HG03378 (cell line): ENCODE data around the gene PCDHA11.
"Not testable (repeated sequence)": the region's sequence is repeated elsewhere in the genome, so short reads cannot be mapped to it uniquely, and the experiment has no call there.

Experiments
- ATAC-seq: cut with Tn5 transposase; IDR thresholded peaks from one replicate; pipeline ENCODE4 v1.9.1; 2021; ENCODE audit warnings: mild to moderate bottlenecking, moderate library complexity; ENCODE audit not compliant: unreplicated experiment

Gene PCDHA11

GRCh38 chr5:140868721-140869554, at the start of gene PCDHA11:
Gene PCDHA11 (plus strand): TSS chr5:140868957. CDS start chr5:140869104, 147 bp downstream.
- ATAC-seq, result no peak

DNA sequence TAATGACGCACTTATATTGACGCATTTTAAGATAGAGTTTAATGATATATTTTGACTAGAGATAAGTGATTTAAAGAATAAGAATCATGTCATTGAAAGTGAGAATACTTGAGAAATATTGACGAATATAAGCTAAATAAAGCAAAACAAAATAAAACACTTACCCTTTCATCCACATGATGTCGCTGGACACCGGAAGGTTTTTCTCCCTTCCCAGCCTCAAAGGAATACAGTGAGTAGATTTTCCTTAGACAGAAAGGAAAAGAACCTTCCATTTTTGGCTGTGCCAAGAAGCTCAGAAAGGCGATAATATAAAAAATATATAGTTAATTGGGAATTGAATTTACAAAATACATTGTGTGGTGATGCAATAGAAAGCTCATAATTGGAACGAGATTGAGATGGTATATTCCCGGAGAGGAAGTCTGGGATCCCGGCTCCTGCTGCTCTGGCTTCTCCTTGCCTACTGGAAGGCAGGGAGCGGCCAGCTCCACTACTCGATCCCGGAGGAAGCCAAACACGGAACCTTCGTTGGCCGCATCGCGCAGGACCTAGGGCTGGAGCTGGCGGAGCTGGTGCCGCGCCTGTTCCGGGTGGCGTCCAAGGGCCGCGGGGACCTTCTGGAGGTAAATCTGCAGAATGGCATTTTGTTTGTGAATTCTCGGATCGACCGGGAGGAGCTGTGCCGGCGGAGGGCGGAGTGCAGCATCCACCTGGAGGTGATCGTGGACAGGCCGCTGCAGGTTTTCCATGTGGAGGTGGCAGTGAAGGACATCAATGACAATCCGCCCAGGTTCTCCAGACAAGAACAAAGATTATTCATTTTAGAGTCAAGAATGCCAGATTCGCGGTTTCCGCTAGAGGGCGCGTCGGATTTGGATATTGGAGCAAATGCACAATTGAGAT, 47.1 kb upstream of the PCDHA11 start, which contains the start of gene PCDHA5:
TSS of gene PCDHA5 (plus strand) at position 239 of the 906 bp plus-strand sequence.
- no peak for ATAC-seq

DNA sequence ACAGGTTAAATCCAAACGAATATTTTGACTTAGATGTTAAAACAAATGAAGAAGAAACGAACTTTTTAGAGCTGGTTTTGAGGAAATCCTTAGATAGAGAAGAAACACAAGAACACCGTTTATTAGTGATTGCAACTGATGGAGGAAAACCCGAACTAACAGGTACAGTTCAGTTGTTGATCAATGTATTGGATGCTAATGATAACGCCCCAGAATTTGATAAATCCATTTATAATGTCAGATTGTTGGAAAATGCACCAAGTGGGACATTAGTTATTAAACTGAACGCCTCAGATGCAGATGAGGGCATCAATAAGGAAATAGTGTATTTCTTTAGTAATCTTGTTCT, 46.5 kb upstream of the PCDHA11 start:
- no peak for ATAC-seq

- ATAC-seq, result not testable (repeated sequence)
Observed at GRCh38 chr5:140822969-140823368, 45.8 kb upstream of the PCDHA11 start.

GRCh38 chr5:140823475-140823874, 45.3 kb upstream of the PCDHA11 start:
- ATAC-seq, result no peak

- ATAC-seq, result no peak
Observed at GRCh38 chr5:140827704-140828361, 40.9 kb upstream of the PCDHA11 start, which contains the start of gene PCDHA6. Gene PCDHA6 (plus strand): TSS chr5:140827960. CDS start chr5:140828092, 132 bp downstream.

GRCh38 chr5:140828362-140828737, 40.4 kb upstream of the PCDHA11 start:
- no peak for ATAC-seq

GRCh38 chr5:140829511-140830501, 39.0 kb upstream of the PCDHA11 start:
- not testable (repeated sequence) for ATAC-seq

DNA sequence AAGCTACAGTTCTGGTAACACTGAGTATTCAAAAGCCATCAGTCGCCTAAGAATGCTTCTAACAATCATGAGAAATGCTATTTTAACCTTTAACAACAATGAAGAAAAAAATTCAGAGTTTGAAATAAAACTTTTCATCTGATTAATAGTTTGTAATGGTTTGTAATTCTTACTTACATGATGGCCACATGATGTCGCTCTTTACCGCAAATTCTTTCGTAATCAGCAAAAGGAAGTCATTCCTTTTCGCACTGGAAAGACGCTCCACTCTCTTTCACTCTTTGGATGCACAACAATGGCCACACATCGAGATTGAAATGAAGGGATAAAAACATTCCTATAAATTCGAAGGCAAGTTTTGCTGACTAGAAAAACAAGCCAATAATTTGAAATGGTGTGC, 34.8 kb upstream of the PCDHA11 start, which contains the start of gene PCDHA7:
TSS of gene PCDHA7 (plus strand) at position 277 of the 400 bp plus-strand sequence. CDS start at position 392, 115 bp downstream.
- ATAC-seq, result no peak

- not testable (repeated sequence) for ATAC-seq
Observed at GRCh38 chr5:140834439-140835008, 34.2 kb upstream of the PCDHA11 start.

GRCh38 chr5:140835622-140836510, 32.9 kb upstream of the PCDHA11 start:
- ATAC-seq, result no peak

- no peak for ATAC-seq
Observed at GRCh38 chr5:140840978-140841962, 27.5 kb upstream of the PCDHA11 start, which contains the start of gene PCDHA8. Gene PCDHA8 (plus strand): TSS chr5:140841187. CDS start chr5:140841322, 135 bp downstream.

DNA sequence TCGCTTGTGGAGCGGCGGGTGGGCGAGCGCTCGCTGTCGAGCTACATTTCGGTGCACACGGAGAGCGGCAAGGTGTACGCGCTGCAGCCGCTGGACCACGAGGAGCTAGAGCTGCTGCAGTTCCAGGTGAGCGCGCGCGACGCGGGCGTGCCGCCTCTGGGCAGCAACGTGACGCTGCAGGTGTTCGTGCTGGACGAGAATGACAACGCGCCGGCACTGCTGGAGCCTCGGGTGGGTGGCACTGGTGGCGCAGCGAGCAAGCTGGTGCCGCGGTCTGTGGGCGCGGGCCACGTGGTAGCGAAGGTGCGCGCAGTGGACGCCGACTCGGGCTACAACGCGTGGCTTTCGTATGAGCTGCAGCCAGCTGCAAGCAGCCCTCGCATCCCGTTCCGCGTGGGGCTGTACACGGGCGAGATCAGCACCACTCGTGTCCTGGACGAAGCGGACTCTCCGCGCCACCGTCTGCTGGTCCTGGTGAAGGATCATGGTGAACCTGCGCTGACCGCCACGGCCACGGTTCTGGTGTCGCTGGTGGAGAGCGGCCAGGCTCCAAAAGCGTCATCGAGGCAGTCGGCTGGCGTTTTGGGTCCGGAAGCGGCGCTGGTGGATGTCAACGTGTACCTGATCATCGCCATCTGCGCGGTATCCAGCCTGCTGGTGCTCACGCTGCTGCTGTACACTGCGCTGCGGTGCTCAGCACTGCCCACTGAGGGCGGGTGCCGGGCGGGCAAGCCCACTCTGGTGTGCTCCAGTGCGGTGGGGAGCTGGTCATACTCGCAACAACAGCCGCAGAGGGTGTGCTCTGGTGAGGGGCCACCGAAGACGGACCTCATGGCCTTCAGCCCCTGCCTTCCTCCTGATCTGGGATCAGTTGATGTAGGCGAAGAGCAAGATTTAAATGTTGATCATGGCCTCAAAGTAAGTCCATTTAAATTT, 25.7 kb upstream of the PCDHA11 start:
- ATAC-seq, result no peak

GRCh38 chr5:140848139-140849102, 20.3 kb upstream of the PCDHA11 start, which contains the start of gene PCDHA9:
Gene PCDHA9 (plus strand): TSS chr5:140848382. CDS start chr5:140848496, 114 bp downstream.
- not testable (repeated sequence) for ATAC-seq
